HepG2 (cell line): ENCODE data around the gene MBNL3. TPM values are rescaled to one million over a fixed set of nuclear protein-coding genes. Genes with fewer than 3 reads are reported as not detected.
A peak's percentile ranks its signal among the peaks of the same experiment; 100 is the strongest.

ENCODE experiments used
- ATAC-seq: fragments of 200-7000 bp; cut with Tn5 transposase; 3 replicates; pipeline ENCODE4 v1.9.1; 2020; ENCODE audit warnings: mild to moderate bottlenecking, moderate library complexity
- BruUV-seq: library from RNA; stranded (reverse); fragments of 400-500 nt; replicated peaks from 2 replicates; lab custom pipeline; 2021; lab: Mats Ljungman, UMichigan
- CTCF ChIA-PET: fragments of 300-600 bp; formaldehyde crosslinking; extraction: SDS; loops from one replicate; lab custom pipeline; 2021; ENCODE audit warnings: low total read pairs, inconsistent platforms, low intra/inter-chr PET ratio; lab: Yijun Ruan, JAX
- POLR2A ChIA-PET: fragments of 350-600 bp; sonication (Branson Sonifier 250); formaldehyde crosslinking; loops from one replicate; lab custom pipeline; 2020; ENCODE audit warnings: antibody characterized with exemption, inconsistent platforms; lab: Yijun Ruan, JAX
- DNase-seq: peaks from one replicate; pipeline ENCODE4 v3.0.0-alpha.2; 2015; ENCODE audit warnings: low spot score
- FAIRE-seq: peaks from 3 replicates; lab custom pipeline; 2011; peaks lifted over from hg19 to GRCh38; lab: Jason Lieb, UNC
- H2AFZ ChIP-seq: one replicate; pipeline ENCODE4 v1.6.1; 2011; ENCODE audit warnings: low read length, inconsistent platforms
- H3K27ac ChIP-seq: fragments of 300-600 bp; 3 replicates; pipeline ENCODE4 v1.8.0; 2011; ENCODE audit warnings: mixed run types, mild to moderate bottlenecking, mixed read lengths, low read length, inconsistent platforms; ENCODE audit not compliant: insufficient read depth; ENCODE audit errors: extremely low read length
- H3K27me3 ChIP-seq, 2 experiments: fragments of 200-600 bp in 1 of 2; 2 replicates in 1 of 2; 3 replicates in 1 of 2; pipeline versions ENCODE4 v1.6.0 to v1.8.0; 2011; ENCODE audit warnings: low read length in 2 of 2, mild to moderate bottlenecking in 2 of 2, moderate library complexity in 2 of 2, inconsistent platforms in 1 of 2; ENCODE audit not compliant: insufficient read depth in 2 of 2, control insufficient read depth in 1 of 2
- H3K36me3 ChIP-seq, 2 experiments: fragments of 200-600 bp in 1 of 2; replicated peaks in 1 of 2; 2 replicates in 1 of 2; 3 replicates in 1 of 2; pipeline versions ENCODE4 v1.5.1 to v1.8.0; 2011; ENCODE audit warnings: low read length in 2 of 2, inconsistent platforms in 1 of 2; ENCODE audit not compliant: insufficient read depth in 2 of 2, control insufficient read depth in 1 of 2
- H3K4me1 ChIP-seq: 2 replicates; pipeline ENCODE4 v1.5.1; 2012; ENCODE audit warnings: low read length, inconsistent platforms; ENCODE audit not compliant: insufficient read depth
- H3K4me2 ChIP-seq: 2 replicates; pipeline ENCODE4 v1.6.0; 2011; ENCODE audit warnings: low read depth, low read length, inconsistent platforms
- H3K4me3 ChIP-seq, 3 experiments: fragments of 200-600 bp in 1 of 3; sonication (generic), shearing (Covaris generic) in 1 of 3; replicated peaks in 1 of 3; 2 replicates each; pipeline ENCODE4 v1.5.1; 2011 to 2016; ENCODE audit warnings: low read length in 3 of 3, inconsistent platforms in 2 of 3, low read depth in 2 of 3, mild to moderate bottlenecking in 2 of 3, control low read depth in 1 of 3, mixed read lengths in 1 of 3; ENCODE audit not compliant: insufficient read depth in 1 of 3
- H3K79me2 ChIP-seq: one replicate; pipeline ENCODE4 v1.6.1; 2011; ENCODE audit warnings: low read length, inconsistent platforms; ENCODE audit not compliant: insufficient read depth
- H3K9ac ChIP-seq: 2 replicates; pipeline ENCODE4 v1.6.0; 2011; ENCODE audit warnings: mild to moderate bottlenecking, low read depth, low read length, inconsistent platforms; ENCODE audit not compliant: insufficient read depth
- H3K9me3 ChIP-seq: 2 replicates; pipeline ENCODE4 v1.5.1; 2012; ENCODE audit warnings: mild to moderate bottlenecking, low read length
- H4K20me1 ChIP-seq: 2 replicates; pipeline ENCODE4 v1.6.0; 2011; ENCODE audit warnings: inconsistent platforms, mild to moderate bottlenecking, low read length, moderate library complexity; ENCODE audit not compliant: insufficient read depth
- ATM ChIP-seq: fragments of 450-650 bp; IDR thresholded peaks from 2 replicates; pipeline ENCODE4 v1.7.1; 2017; ENCODE audit warnings: mild to moderate bottlenecking, borderline replicate concordance
- ETV5 ChIP-seq: IDR thresholded peaks from 2 replicates; pipeline ENCODE4 v1.6.1; 2018; ENCODE audit warnings: missing biosample characterization, missing genetic modification reagents, inconsistent platforms, borderline replicate concordance
- HOMEZ ChIP-seq: IDR thresholded peaks from 2 replicates; pipeline ENCODE4 v1.6.1; 2016; ENCODE audit warnings: low read depth
- KDM1A ChIP-seq: IDR thresholded peaks from 2 replicates; pipeline ENCODE4 v1.6.1; 2016; ENCODE audit warnings: missing compliant biosample characterization
- NAIF1 ChIP-seq: sonication (generic); formaldehyde crosslinking; IDR thresholded peaks from 2 replicates; pipeline ENCODE4 v1.5.0; 2020; ENCODE audit warnings: mild to moderate bottlenecking, missing genetic modification reagents, borderline replicate concordance
- NFKBIZ ChIP-seq: IDR thresholded peaks from 2 replicates; pipeline ENCODE4 v1.6.1; 2018; ENCODE audit warnings: missing genetic modification reagents, missing compliant biosample characterization
- NONO ChIP-seq, 2 experiments: fragments of 450-650 bp in 1 of 2; sonication (generic) in 1 of 2; formaldehyde crosslinking in 1 of 2; IDR thresholded peaks in 1 of 2; conservative IDR thresholded peaks in 1 of 2; 2 replicates each; pipeline versions ENCODE4 v1.6.1 to v1.8.0; 2017 to 2022; ENCODE audit warnings: mild to moderate bottlenecking in 1 of 2, missing genetic modification reagents in 1 of 2, moderate library complexity in 1 of 2
- ZBTB40 ChIP-seq, 2 experiments: fragments of 450-650 bp in 1 of 2; sonication (generic) in 1 of 2; formaldehyde crosslinking in 1 of 2; IDR thresholded peaks; 2 replicates each; pipeline versions ENCODE4 v1.6.1 to v1.8.0; 2016 to 2022; ENCODE audit warnings: antibody characterized with exemption in 1 of 2, mild to moderate bottlenecking in 1 of 2, missing genetic modification reagents in 1 of 2
- WGBS: methylation state at CpG from one replicate; pipeline ENCODE4 v1.1.6; 2017; ENCODE audit warnings: low lambda C conversion rate; 5-methylcytosine and 5-hydroxymethylcytosine counted together
- in situ Hi-C: cut with HindIII; loops from 2 replicates; pipeline ENCODE4 v1.10.0; 2017; ENCODE audit warnings: low pct_unique_long_range_greater_than_20kb; ENCODE audit not compliant: extremely low pct_ligation_motif_present
- intact Hi-C: fragments of 100-400 bp; cut with micrococcal nuclease; formaldehyde crosslinking; loops from one replicate; pipeline ENCODE4 v1.10.0; 2022; ENCODE audit not compliant: unreplicated experiment
- polyA plus RNA-seq, 8 experiments: library from polyadenylated mRNA; depleted of rRNA in 3 of 8; stranded (reverse) in 7 of 8; unstranded in 1 of 8; fragments of >200 nt; fragmentation: Illumina TruSeq in 4 of 8; extraction: Trizol in 4 of 8; gene quantifications; 2 replicates each; pipeline versions ENCODE4 v1.2.1 to v1.2.3, GENCODE V29; 2011 to 2016; ENCODE audit warnings: low read depth in 4 of 8, missing spikeins in 1 of 8, mixed read lengths in 1 of 8; ENCODE audit not compliant: insufficient read depth in 1 of 8
- total RNA-seq, 5 experiments: library from RNA; depleted of rRNA; stranded (reverse); fragments of >200 nt; fragmentation: Illumina TruSeq; extraction: Trizol; gene quantifications; 2 replicates each; pipeline ENCODE4 v1.2.3, GENCODE V29; 2016; ENCODE audit warnings: low read depth in 1 of 5

MBNL3 gene
- total and polyA plus RNA-seq, 2 of the 13 experiments (the other 11 are each of a cell fraction or from before 2014, with no cell fraction given) = 155 to 257 TPM

GRCh38 chrX:132404266-132404665 lies 84.6 kb downstream of the MBNL3 start:
- FAIRE-seq = no peak
- WGBS = 87% methylated on average over 5 of the region's 5 CpGs
- no peak for TF ChIP-seq HOMEZ (CRISPR knock-in tag)
- TF ChIP-seq ATM = no peak
- no peak for TF ChIP-seq KDM1A (CRISPR knock-in tag)
- TF ChIP-seq NONO (IDR thresholded peaks at IDR 0.05) = no peak
- TF ChIP-seq NONO (CRISPR knock-in tag; conservative IDR thresholded peaks at IDR 0.05) = no peak
- TF ChIP-seq NFKBIZ (CRISPR knock-in tag) = no peak
- TF ChIP-seq NAIF1 = no peak
- TF ChIP-seq ETV5 (CRISPR knock-in tag) = no peak
- TF ChIP-seq ZBTB40 (IDR thresholded peaks at IDR 0.05) = no peak
- no peak for TF ChIP-seq ZBTB40 (CRISPR knock-in tag; IDR thresholded peaks at IDR 0.05)

More at GRCh38 chrX:132404266-132404665, 84.6 kb downstream of the MBNL3 start:
- peaks cover 46% of the 10 kb centered on the region for H3K79me2 ChIP-seq
- H3K4me1 ChIP-seq = peaks cover 52% of the 10 kb centered on the region
- in situ Hi-C loops = loop anchor here (10.0 kb wide), 1 partner anchor 201 kb away; no protein-coding TSS in a partner anchor
- POLR2A ChIA-PET = interaction anchor here (0.9 kb wide), 1 partner anchor 186 kb away, joined by 3 read pairs; no protein-coding TSS in a partner anchor
- no peaks in the 10 kb centered on the region for H3K9me3 ChIP-seq
- H4K20me1 ChIP-seq = 0 out of 2 replicates have a peak, but pooled peaks cover 17% of the 10 kb centered on the region
- intact Hi-C loops = no loop called here
- H3K27ac ChIP-seq = no peak overlapping the region
- H3K9ac ChIP-seq = no peak overlapping the region
- no peak overlapping the region for H3K4me3 ChIP-seq
- ATAC-seq (no peak), DNase-seq (no peak)
- no peak overlapping the region for H2AFZ ChIP-seq
- CTCF ChIA-PET = no interaction called here
- H3K4me2 ChIP-seq = no peak overlapping the region
- H3K27me3 ChIP-seq = no peaks in the 10 kb centered on the region
- TSS peak; percentile 6 for BruUV-seq
- peaks cover 2 to 29% of the 10 kb centered on the region in 2 experiments; a peak in 2 of 5 replicates for H3K36me3 ChIP-seq
